Large intestine (tissue), 3 donors: ENCODE data around the gene GPRC5D. TPM values are rescaled to one million over a fixed set of nuclear protein-coding genes. Genes with fewer than 3 reads are reported as not detected.

ENCODE experiments used
- DNase-seq, 2 donors: peaks; one replicate each; pipeline versions ENCODE4 v3.0.0 to v3.0.0-alpha.2; 2013
- H3K27ac ChIP-seq: one replicate; pipeline ENCODE4 v1.5.1; 2013; ENCODE audit warnings: low read length
- H3K27me3 ChIP-seq: 2 replicates; pipeline ENCODE4 v1.6.1; 2013; ENCODE audit warnings: low read length; ENCODE audit not compliant: control insufficient read depth, insufficient read depth
- H3K36me3 ChIP-seq: 2 replicates; pipeline ENCODE4 v1.6.1; 2013; ENCODE audit warnings: low read length; ENCODE audit not compliant: control insufficient read depth, insufficient read depth
- H3K4me1 ChIP-seq: one replicate; pipeline ENCODE4 v1.6.1; 2013; ENCODE audit warnings: low read length; ENCODE audit not compliant: control insufficient read depth, insufficient read depth
- H3K4me3 ChIP-seq: one replicate; pipeline ENCODE4 v1.5.1; 2013; ENCODE audit warnings: low read length
- H3K9me3 ChIP-seq: one replicate; pipeline ENCODE4 v1.6.1; 2013; ENCODE audit warnings: mild to moderate bottlenecking, low read depth, low read length, moderate library complexity; ENCODE audit not compliant: control insufficient read depth
- WGBS: methylation state at CpG from one replicate; pipeline ENCODE4 v1.1.5; 2013; ENCODE audit warnings: low lambda C conversion rate; ENCODE audit not compliant: insufficient coverage; 5-methylcytosine and 5-hydroxymethylcytosine counted together
- polyA plus RNA-seq: library from polyadenylated mRNA; unstranded; fragments of 120-200 nt; gene quantifications from one replicate; pipeline ENCODE4 v1.2.1, GENCODE V29; 2013

GPRC5D gene
- polyA plus RNA-seq, 1 donor = 2.4 TPM

DNA sequence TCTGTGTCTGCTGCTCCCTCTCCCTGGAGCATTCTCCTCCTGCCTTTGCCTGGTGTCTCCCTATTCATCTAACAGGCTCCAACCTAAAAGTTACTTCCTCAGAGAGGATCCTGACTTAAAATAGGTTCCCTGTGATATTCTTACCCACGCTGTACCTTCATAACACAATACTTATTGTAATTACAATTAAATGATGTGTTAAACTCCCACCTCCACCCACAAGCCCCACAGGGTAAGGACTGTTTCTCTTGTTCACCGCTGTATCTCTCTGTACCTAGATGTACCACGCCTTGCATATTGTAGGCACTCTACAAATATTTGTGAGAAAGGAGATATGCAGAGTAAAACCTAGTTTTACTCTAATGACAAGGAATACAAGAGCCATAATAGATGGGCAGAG is 43.1 kb upstream of the GPRC5D start:
- H3K4me1 ChIP-seq = peaks cover 46% of the 10 kb centered on the region
- no peaks in the 10 kb centered on the region for H3K27me3 ChIP-seq
- H3K4me3 ChIP-seq = no peak overlapping the region
- DNase-seq = no peak
- no peaks in the 10 kb centered on the region for H3K9me3 ChIP-seq
- H3K27ac ChIP-seq = no peak overlapping the region
- WGBS = 100% methylated on average over 1 of the region's 3 CpGs
- peaks cover 7% of the 10 kb centered on the region for H3K36me3 ChIP-seq

DNA sequence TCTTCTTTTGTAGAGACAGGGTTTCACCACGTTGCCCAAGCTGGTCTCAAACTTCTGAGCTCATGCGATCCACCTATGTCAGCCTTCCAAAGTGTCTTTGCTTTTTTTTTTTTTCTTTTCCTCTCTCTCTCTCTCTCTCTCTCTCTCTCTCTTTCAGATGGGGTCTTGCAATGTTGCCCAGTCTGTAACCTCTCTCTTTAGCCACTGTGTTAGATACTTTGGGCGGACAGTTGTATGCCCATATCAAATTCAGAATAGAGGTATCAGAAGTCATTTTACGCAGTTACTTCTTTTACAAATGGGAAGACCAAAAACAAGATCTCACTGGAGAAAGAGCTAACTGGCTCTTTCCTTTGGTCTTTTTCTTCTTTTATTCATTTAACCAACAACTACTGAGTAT is 41.4 kb upstream of the GPRC5D start:
- H3K4me1 ChIP-seq = peaks cover 46% of the 10 kb centered on the region
- H3K4me3 ChIP-seq = no peak overlapping the region
- 93% methylated on average over 3 of the region's 4 CpGs for WGBS
- peaks cover 17% of the 10 kb centered on the region for H3K36me3 ChIP-seq
- DNase-seq = no peak
- H3K27ac ChIP-seq = no peak overlapping the region
- H3K27me3 ChIP-seq = no peaks in the 10 kb centered on the region
- no peaks in the 10 kb centered on the region for H3K9me3 ChIP-seq

DNA sequence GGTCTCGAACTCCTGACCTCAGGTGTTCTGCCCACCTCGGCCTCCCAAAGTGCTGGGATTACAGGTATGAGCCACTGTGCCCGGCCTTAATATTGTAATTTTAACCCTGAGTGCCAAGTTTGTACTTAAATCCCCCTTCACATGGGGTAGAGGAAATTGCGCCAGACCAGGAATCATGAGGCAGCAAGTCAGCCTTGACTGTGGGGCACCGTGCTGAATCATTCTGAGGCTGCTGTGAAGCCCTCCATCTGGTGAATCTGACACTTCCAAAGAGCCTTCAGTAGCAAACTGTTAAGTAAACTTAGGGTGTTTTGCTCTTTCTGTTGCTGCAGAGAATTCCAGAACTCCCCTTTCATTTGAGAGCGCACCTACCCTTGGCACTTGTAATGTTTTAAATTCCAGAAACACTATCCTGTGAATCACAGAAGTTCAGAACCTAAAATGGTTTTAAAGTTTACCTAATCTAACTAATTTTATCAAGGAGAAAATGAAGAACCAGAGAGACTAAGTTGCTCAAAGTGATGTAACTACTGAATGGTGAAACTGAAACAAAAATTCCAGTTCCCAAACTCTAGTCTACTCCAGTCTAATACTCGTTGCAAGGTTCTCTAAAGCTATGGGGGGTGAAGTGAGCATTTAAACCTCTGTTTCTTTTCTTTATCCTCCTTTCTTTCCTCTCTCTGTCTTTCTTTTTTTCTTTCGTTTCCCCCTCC is 40.6 kb upstream of the GPRC5D start:
- Histone ChIP-seq H3K36me3 (peaks cover 22% of the 10 kb centered on the region), H3K4me3 (no peak overlapping the region), H3K4me1 (peaks cover 45% of the 10 kb centered on the region), H3K27me3 (no peaks in the 10 kb centered on the region), H3K27ac (peak overlapping the region; percentile 55), H3K9me3 (no peaks in the 10 kb centered on the region)
- DNase-seq = peak; percentile 37 to 50
- 61% methylated on average over 3 of the region's 8 CpGs for WGBS

DNA sequence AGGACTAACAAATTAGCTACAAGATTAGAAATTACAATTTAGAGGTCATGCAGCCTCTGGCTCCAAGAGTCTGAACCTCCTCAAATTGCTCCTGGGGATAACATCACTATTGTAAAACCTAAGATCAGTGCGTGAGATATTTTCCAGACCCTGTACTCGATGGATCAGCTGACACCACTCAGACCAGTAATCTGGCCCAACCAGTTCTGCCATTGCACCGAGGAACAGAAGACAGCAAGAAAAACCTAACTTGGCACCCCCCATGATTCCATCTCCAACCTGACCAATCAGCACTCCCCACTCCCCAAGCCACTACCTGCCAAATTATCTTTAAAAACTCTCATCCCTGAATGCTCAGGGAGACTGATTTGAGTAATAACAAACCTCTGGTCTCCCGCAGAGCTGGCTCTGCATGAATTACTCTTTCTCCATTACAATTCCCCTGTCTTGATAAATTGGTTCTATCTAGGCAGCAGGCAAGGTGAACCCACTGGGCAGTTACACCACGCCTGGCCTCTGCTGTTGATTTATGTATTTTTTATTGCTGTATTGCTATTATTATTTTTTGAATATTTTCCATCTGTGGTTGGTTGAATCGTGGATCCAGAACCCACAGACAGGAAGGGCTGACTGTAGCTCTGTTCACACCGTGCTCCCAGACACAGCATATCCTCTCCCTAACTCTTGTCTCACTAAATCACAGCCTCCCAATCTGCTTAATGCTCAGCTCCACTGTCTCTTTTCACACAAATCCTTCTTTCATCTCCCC is 38.9 kb upstream of the GPRC5D start:
- WGBS = 50% methylated on average over 2 of the region's 7 CpGs
- Histone ChIP-seq H3K4me1 (peaks cover 34% of the 10 kb centered on the region), H3K27ac (peak overlapping the region; percentile 49), H3K36me3 (peaks cover 36% of the 10 kb centered on the region), H3K4me3 (no peak overlapping the region), H3K9me3 (no peaks in the 10 kb centered on the region), H3K27me3 (no peaks in the 10 kb centered on the region)
- peak in 1 of 2 donors; percentile 51 for DNase-seq

DNA sequence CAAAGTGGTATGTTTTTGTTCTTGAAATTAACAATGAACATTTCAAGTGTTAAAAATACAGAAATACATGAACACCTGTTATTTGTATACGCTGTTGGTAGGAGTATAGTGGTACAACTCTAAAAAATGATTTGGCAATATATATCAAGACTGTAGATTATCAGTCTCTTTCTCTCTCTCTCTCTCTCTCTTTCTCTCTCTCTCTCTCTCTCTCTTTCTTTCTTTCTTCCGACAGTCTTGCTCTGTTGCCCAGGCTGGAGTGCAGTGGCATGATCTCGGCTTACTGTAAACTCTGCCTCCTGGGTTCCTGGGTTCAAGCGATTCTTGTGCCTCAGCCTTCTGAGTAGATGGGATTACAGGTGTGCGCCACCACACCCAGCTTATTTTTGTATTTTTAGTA is 35.5 kb upstream of the GPRC5D start:
- no peaks in the 10 kb centered on the region for H3K27me3 ChIP-seq
- H3K36me3 ChIP-seq = peaks cover 47% of the 10 kb centered on the region
- WGBS = no CpG with 5 or more reads among the region's 5 CpGs
- H3K9me3 ChIP-seq = no peaks in the 10 kb centered on the region
- H3K27ac ChIP-seq = no peak overlapping the region
- DNase-seq = no peak
- H3K4me1 ChIP-seq = peaks cover 23% of the 10 kb centered on the region
- H3K4me3 ChIP-seq = no peak overlapping the region

DNA sequence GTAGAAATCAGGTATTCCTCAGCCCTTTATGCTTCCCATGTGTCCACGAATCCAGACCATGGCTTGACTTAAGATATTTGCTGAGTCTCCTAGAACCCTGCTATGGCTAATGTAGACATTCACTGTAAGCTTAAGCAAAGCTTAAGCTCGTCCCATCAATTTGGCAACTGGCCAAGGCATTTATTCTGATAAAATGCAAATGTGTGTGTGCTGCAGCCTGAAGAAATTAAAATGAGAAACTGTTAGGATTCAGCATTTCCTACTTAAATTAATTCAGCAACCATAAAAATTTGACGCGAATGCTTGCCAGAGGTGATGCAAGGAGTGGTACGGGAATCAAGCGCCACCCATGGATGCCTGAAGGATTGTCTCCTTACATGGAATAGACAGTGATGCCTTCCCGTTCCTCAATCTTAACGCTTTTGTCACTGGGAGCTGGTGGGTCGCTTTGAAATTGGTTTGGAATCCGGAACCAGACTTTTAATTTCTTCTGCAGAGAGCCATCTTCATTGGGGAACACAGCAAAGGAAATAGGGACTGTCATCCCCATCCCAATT is 34.9 kb upstream of the GPRC5D start:
- H3K36me3 ChIP-seq = peaks cover 52% of the 10 kb centered on the region
- H3K27me3 ChIP-seq = no peaks in the 10 kb centered on the region
- H3K9me3 ChIP-seq = no peaks in the 10 kb centered on the region
- H3K27ac ChIP-seq = no peak overlapping the region
- no peak overlapping the region for H3K4me3 ChIP-seq
- no CpG with 5 or more reads among the region's 10 CpGs for WGBS
- no peak for DNase-seq
- peaks cover 17% of the 10 kb centered on the region for H3K4me1 ChIP-seq

DNA sequence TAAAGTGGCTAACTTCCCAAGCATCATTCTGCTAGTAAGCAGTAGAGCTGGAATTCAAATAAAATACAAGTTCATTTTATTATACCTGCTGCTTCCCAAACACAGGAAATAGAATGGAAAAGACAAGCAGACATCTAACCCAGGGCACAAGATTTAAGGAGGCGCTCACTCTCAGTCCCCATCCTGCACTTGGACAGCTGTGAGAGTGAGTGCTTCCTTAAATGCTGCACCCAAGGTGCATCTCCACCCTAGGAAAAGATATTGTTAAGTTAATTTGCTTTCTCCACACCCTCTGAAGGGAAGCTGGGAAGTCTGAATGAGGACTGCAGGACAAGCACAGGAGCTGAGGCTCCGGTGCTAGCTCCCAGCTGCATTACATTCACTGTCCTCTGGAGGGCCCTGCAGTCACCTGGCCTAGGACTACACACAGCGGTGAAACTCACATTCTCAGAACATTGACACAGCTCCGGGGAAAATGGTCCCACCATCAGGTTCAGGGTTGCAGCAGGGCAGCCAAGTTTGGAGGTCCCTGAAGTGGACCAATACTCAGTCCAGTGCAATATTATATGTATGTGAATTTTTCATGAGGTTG is 33.9 kb upstream of the GPRC5D start:
- H3K9me3 ChIP-seq = no peaks in the 10 kb centered on the region

DNA sequence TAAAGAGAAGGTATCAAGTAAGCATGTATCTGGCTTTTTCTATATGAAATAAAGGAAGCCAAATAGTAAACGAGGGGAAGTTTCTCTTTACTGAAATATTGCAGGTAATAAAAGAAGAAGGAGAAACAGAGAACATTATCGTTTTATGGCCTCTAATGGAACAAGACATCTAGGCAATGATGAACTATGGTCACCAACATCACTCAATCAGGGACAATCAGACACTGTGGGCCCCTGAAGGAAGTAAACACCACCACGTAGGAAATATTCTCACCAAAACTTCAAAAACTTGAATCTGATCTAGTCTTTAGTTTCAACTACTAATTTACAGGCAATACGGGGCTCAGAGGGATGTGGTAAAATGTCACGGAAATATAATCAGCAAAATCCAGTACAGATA is 32.2 kb upstream of the GPRC5D start:
- Histone ChIP-seq H3K4me1 (peaks cover 4% of the 10 kb centered on the region), H3K4me3 (no peak overlapping the region), H3K36me3 (peaks cover 77% of the 10 kb centered on the region), H3K27ac (no peak overlapping the region), H3K9me3 (no peaks in the 10 kb centered on the region), H3K27me3 (no peaks in the 10 kb centered on the region)
- peak in 1 of 2 donors; percentile 64 for DNase-seq
- WGBS = 22% methylated on average over 3 of the region's 5 CpGs

More for the DNA sequence above, 33.9 kb upstream of the GPRC5D start:
- H3K4me3 ChIP-seq = no peak overlapping the region
- H3K4me1 ChIP-seq = peaks cover 8% of the 10 kb centered on the region
- DNase-seq = peak in 1 of 2 donors; percentile 35
- no peak overlapping the region for H3K27ac ChIP-seq
- no CpG with 5 or more reads among the region's 4 CpGs for WGBS
- no peaks in the 10 kb centered on the region for H3K27me3 ChIP-seq
- peaks cover 62% of the 10 kb centered on the region for H3K36me3 ChIP-seq

DNA sequence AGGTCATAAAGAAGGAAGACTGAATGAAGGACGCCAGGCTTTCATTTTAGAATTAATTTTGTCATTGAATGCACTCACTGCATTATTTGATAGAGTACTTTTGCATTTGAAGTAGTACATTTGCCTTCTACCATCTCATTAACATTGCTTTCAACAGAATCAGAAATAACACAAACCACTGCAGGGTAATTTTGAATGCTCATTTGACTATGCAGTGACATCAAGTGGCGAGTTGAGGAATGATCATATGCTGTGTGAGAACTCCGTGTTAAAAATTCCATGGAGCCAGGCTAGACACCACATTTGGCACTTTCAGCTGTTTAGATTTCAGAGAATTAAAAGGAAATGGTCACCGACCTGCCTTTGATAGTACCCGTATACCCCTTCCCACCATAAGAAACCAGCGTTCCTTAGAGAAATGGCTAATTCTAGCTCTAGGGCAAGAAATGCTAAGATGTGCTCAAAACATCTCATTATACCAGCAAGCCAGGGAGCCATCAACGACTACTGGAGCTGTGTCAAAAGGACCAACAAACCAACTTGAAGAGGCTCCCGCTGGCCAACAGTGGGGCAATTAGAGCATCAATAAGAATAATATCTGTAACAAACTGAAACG is 31.6 kb upstream of the GPRC5D start:
- Histone ChIP-seq H3K9me3 (no peaks in the 10 kb centered on the region), H3K27me3 (no peaks in the 10 kb centered on the region), H3K4me3 (no peak overlapping the region), H3K27ac (no peak overlapping the region), H3K4me1 (peaks cover 4% of the 10 kb centered on the region), H3K36me3 (peaks cover 77% of the 10 kb centered on the region)
- 36% methylated on average over 2 of the region's 9 CpGs for WGBS
- peak in 1 of 2 donors; percentile 63 for DNase-seq

DNA sequence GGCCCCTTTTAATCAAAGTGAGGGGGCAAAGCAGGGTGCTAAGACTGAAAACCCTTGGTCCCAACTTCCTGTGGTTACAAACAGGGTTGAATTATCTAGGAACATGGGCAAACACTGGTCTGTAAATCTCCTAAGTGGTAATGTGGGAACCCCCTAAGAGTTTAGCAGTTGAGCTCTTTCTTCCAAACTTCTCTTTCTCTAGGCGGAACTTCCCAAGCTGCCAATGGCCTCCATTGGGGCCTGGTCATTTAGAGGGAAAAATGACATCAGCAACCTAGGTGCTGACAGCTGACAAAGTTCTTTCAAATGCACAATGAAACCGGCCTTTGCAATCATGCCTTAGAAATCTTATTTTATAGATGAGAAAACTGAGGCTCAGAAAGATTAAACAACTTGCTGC is 30.4 kb upstream of the GPRC5D start:
- peaks cover 4% of the 10 kb centered on the region for H3K4me1 ChIP-seq
- H3K27me3 ChIP-seq = no peaks in the 10 kb centered on the region
- DNase-seq = no peak
- H3K27ac ChIP-seq = no peak overlapping the region
- no peaks in the 10 kb centered on the region for H3K9me3 ChIP-seq
- no peak overlapping the region for H3K4me3 ChIP-seq
- WGBS = 100% methylated on average over 1 of the region's 2 CpGs
- peaks cover 76% of the 10 kb centered on the region for H3K36me3 ChIP-seq
